Measurements from ENCODE around the gene ZNF892. TPM values are rescaled to one million over a fixed set of nuclear protein-coding genes. Genes with fewer than 3 reads are reported as not detected.
A peak's percentile ranks its signal among the peaks of the same experiment; 100 is the strongest.

ZNF892 gene
- total and polyA plus RNA-seq, 2 of the 13 experiments (the other 11 are each of a cell fraction or from before 2014, with no cell fraction given): not detected

- no peak for TF ChIP-seq ZNF749 (CRISPR knock-in tag; IDR thresholded peaks at IDR 0.05; ENCODE audit: borderline replicate concordance)
- TF ChIP-seq ZBTB25 (CRISPR knock-in tag; IDR thresholded peaks at IDR 0.05): no peak
- TF ChIP-seq JUN (CRISPR knock-in tag; IDR thresholded peaks at IDR 0.05): no peak
- TF ChIP-seq, protein P1, sequence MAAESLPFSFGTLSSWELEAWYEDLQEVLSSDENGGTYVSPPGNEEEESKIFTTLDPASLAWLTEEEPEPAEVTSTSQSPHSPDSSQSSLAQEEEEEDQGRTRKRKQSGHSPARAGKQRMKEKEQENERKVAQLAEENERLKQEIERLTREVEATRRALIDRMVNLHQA (CRISPR knock-in tag; IDR thresholded peaks at IDR 0.05): no peak
- TF ChIP-seq PRDM15 (CRISPR knock-in tag; IDR thresholded peaks at IDR 0.05): no peak
- TF ChIP-seq ZNF777 (CRISPR knock-in tag; IDR thresholded peaks at IDR 0.05): 0 out of 2 replicates have a peak, but pooled peaks have one; percentile 4
- peak; percentile 43; the same call in 1 of the 2 replicates for TF ChIP-seq DMAP1 (CRISPR knock-in tag; IDR thresholded peaks at IDR 0.05)
- TF ChIP-seq MAFK (conservative IDR thresholded peaks at IDR 0.05 in 1 of 2, IDR thresholded peaks at IDR 0.05 in 1 of 2; ENCODE audit: low read length in 2 of 2): 0 out of 4 replicates have a peak, but pooled peaks of 1 of the 2 experiments have one; percentile 4
- no peak for TF ChIP-seq SNAPC2 (CRISPR knock-in tag; IDR thresholded peaks at IDR 0.05)
- no peak for TF ChIP-seq MBD4 (IDR thresholded peaks at IDR 0.05; ENCODE audit: borderline replicate concordance, low read length)
- no peak for TF ChIP-seq ZNF766 (CRISPR knock-in tag; IDR thresholded peaks at IDR 0.05; ENCODE audit: borderline replicate concordance)
- no peak for TF ChIP-seq ZNF180 (CRISPR knock-in tag; IDR thresholded peaks at IDR 0.05; ENCODE audit: borderline replicate concordance, low read depth)
- TF ChIP-seq ZNF317 (CRISPR knock-in tag; IDR thresholded peaks at IDR 0.05): no peak
- TF ChIP-seq ZNF326 (CRISPR knock-in tag; IDR thresholded peaks at IDR 0.05; ENCODE audit: borderline replicate concordance): no peak
- TF ChIP-seq, protein P2, sequence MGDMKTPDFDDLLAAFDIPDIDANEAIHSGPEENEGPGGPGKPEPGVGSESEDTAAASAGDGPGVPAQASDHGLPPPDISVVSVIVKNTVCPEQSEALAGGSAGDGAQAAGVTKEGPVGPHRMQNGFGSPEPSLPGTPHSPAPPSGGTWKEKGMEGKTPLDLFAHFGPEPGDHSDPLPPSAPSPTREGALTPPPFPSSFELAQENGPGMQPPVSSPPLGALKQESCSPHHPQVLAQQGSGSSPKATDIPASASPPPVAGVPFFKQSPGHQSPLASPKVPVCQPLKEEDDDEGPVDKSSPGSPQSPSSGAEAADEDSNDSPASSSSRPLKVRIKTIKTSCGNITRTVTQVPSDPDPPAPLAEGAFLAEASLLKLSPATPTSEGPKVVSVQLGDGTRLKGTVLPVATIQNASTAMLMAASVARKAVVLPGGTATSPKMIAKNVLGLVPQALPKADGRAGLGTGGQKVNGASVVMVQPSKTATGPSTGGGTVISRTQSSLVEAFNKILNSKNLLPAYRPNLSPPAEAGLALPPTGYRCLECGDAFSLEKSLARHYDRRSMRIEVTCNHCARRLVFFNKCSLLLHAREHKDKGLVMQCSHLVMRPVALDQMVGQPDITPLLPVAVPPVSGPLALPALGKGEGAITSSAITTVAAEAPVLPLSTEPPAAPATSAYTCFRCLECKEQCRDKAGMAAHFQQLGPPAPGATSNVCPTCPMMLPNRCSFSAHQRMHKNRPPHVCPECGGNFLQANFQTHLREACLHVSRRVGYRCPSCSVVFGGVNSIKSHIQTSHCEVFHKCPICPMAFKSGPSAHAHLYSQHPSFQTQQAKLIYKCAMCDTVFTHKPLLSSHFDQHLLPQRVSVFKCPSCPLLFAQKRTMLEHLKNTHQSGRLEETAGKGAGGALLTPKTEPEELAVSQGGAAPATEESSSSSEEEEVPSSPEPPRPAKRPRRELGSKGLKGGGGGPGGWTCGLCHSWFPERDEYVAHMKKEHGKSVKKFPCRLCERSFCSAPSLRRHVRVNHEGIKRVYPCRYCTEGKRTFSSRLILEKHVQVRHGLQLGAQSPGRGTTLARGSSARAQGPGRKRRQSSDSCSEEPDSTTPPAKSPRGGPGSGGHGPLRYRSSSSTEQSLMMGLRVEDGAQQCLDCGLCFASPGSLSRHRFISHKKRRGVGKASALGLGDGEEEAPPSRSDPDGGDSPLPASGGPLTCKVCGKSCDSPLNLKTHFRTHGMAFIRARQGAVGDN (CRISPR knock-in tag; IDR thresholded peaks at IDR 0.05): peak; percentile 65
- TF ChIP-seq KAT2B (IDR thresholded peaks at IDR 0.05; ENCODE audit: borderline replicate concordance, low read depth, low read length): no peak
- TF ChIP-seq PAWR (CRISPR knock-in tag; IDR thresholded peaks at IDR 0.05; ENCODE audit: borderline replicate concordance): no peak
- no peak for TF ChIP-seq ATF7-NPFF (CRISPR knock-in tag; IDR thresholded peaks at IDR 0.05; ENCODE audit: low read depth)
- no peak for TF ChIP-seq KLF11 (CRISPR knock-in tag; IDR thresholded peaks at IDR 0.05)
- peak; percentile 62 for TF ChIP-seq PRPF4 (IDR thresholded peaks at IDR 0.05; ENCODE audit: low read depth, low read length, poor library complexity, severe bottlenecking)
- no peak for TF ChIP-seq HDAC1 (CRISPR knock-in tag; IDR thresholded peaks at IDR 0.05)
These were observed 47.5 kb upstream of the ZNF892 start, which contains the start of gene ZNF514 (continued) for GRCh38 chr2:95159690-95160449.
